Stimulated activated CD4-positive, alpha-beta T cell treated with anti-CD3 and anti-CD28 coated beads, Interleukin-2, amount 100 ng/mL, for 24 hours (primary cell): ENCODE data around the gene SEL1L.
A peak's percentile ranks its signal among the peaks of the same experiment; 100 is the strongest.
"Not testable (repeated sequence)": the region's sequence is repeated elsewhere in the genome, so short reads cannot be mapped to it uniquely, and the experiment has no call there.

ENCODE experiments used
- DNase-seq, 2 donors: peaks; one replicate each; pipeline ENCODE4 v3.0.0-alpha.2; 2020

SEL1L gene

DNA sequence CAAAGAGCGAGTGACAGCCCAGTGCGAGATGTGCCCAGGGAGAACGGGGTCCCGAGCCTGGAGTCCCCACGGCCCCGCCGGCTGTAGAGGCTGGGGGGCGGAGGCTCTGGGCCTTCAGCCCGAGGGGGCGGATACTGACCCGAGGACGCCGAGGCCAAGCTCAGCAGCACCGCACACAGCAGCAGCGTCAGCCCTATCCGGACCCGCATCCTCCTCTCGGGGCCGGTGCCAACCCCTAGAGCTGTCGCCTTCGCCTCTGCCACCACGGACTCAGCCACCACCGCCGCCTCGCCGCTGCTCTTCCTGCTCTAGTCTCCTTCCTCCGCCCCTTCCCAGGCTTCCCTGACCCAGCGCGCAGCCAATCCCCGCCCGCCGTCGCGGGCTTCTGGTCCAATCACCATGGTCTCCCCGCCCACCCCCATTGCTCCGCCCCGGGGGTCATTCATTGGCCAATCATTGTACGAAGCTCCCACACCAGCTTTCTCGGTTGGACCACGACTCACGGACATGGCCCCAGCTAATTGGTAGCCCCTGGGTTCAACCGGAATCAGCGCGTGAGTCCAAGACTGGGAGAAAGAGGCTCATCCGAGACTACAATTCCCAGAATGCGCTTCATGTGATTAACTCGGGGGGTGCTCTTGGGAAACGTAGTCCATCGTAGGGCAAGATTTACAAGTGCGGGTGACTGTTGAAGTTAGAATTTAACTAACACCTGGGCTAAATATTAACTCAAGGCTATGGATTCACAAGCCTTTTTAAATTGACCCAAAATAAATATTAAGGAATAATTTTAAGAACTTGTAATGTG is at the start of gene SEL1L:
Gene SEL1L, minus strand, starts transcription at position 318 of the 808 bp plus-strand sequence. Its CDS starts 109 bp downstream, at position 209.
- peak; percentile 99 to 100 for DNase-seq

DNA sequence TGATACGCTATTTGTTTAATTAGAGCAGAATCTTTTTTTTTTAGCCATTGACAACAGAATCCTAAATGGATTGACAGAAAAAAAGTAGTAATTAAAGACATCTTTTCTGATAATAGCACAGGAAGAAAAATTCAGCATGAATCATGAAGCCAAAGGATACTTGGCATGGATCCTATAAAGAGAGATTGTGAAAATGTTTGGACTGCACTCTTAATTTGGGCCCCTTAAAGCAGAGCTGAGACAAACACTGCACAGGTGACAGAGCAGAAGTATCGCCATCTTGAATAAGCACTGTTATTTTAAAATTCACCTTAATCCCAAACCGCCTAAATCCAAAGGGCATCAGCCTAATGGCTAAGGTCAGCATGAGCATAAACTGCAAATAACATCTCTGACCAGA is 48.8 kb upstream of the SEL1L start:
- DNase-seq: no peak

DNA sequence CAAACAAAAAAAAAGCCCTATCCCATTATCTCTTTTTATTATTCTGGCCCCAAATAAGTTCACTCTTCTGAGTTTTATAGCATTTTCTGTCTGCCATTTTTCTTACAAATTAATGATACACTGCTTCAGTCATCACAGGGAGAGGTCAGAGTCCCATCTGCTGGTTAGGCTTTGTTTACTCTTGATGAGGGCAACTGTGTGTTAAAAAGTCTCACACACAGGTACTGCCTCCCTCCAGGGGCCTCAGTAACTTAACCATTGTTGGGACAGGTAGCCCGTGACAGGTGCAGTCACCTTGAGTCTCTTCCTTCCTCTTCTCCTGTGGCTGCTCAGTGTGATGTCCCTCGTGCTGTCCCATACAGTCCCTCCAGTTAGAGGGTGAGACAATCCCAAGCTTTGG is 45.5 kb upstream of the SEL1L start:
- no peak for DNase-seq

DNA sequence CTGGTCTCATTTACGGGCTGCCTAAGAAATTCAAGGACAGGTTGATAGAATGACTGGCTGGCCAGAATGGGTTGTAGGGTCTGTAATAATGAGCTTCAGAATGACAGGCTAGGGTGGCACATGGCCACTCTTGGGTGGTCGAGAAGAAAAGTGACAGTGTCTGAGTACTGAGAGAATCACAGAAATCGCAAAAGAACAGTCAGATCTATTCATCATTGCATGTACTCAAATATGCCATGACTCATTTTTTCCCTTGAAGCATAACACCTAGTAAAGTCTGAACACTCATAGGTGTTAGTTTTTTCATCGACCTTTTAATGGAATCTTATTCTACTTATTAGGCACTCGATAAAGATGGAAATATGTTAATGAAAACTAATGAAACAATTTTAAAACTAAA is 37.8 kb upstream of the SEL1L start:
- no peak for DNase-seq

DNA sequence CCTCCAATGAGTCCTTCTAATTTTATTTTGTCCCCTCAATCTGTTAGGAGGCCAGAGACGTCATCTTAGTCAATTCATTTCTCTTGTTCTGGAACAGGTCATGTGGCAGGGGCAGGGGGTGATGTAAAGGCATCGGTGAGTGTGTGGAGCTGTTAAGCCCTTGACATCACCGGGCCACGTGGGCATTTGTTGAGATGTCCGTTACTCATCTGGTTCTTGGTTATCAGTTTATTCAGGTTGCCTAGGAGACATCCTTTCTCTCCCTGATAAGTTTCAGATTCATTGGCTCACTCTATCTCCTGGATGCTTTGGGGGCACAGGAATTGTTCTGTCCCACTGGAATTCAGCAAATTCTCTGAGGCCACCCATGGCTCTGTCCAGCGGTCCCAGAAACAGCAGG is 33.6 kb upstream of the SEL1L start:
- DNase-seq: no peak

DNA sequence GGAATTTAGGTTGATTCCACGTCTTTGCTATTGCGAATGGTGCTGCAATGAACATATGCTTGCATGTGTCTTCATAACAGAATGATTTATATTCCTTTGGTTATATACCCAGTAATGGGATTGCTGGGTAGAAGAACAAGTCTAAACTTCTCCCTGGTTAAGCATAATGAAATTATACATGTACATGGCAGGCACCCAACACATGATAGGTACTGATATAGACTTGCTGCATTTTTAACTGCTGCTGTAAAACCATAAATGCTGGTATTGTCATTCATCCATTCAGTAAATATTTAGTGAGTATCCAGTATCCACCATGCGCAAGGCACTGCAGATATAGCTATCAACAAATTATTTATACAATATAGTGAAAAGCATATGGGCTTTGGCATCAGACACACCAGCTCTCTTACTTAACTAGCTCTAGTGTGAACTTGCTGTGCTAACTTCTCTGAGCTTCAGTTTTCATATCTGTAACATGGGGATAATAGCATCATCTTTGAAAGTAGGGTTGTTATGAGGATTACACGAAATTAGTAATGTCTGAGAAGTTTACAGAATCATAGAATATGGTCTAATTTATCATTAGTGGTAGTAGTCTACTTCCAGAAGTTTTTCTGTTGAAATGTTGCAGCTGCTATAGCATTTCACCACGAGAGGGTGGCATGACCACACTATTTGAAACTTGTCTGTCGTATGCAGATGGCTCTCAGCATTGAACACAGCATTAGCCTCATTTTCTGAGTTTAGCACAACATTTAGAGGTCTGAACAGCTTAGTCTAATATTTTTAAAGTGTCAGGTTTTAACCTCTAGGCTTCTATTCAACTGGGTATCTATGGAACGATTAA is 32.0 kb upstream of the SEL1L start:
- peak in 1 of 2 donors; percentile 10 for DNase-seq

DNA sequence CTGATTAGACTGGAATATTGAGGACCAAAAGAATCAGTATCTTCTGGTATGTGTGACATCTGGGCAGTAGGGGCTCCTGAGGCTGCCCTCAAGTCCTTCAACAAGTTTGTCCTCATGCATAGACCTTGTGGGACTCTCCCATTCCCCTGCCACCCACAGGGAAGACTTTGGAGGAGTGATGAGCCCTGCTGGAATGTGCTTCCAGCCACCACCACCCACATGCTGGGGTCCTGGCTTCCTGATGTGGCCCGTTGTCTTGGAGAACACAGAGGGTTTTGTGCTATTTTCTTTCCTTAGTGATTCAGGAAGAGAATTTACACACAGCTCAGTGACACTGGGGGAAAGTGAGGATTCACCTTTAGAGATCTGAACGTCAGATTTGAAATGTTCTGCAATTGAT is 29.2 kb upstream of the SEL1L start:
- DNase-seq: no peak

DNA sequence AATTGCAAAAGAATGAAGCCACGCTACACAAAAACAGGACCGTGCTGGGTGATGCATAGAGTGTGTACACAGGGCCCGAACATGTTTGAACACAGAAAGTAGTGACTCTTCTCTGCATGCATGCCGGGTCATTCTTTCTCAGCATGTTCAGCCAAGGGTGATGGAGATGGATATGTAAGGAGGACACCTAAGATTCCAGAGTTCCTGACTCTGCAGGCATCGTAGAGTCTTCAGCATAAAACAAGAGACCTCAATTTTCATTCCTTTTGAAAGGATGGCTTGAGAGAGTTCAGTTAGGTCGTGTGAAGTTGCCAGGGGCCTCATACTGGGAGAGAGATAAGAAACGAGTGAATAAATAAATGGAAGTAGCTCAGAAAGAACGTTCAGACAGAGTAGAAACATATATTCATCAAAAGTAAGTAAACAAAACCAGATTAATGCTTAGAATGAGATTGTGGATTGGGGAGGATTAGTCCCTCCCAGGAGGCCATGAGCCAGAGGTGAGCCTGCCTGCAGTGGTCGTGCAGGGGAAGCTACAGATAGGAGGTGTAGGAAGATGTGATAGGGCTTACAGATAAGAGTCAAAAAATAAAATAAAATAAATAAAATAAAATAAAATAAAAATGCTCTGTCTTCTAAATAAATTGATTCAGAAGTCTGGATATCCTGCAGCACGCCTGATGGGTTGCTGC is 27.6 kb upstream of the SEL1L start:
- no peak for DNase-seq

DNA sequence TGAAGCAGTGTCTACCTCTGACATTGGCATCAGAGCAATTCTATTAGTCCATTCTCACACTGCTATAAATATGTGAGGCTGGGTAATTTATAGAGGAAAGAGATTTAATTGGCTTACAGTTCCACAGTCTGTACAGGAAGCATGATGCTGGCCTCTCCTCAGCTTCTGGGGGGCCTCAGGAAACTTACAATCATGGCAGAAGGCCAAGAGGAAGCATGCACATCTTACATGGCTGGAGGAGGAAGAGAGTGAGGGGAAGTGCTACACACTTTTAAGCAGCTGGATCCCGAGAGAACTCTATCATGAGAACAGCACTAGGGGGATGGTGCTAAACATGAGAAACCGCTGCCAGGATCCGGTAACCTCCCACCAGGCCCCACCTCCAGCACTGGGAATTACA is 25.7 kb upstream of the SEL1L start:
- no peak for DNase-seq

DNA sequence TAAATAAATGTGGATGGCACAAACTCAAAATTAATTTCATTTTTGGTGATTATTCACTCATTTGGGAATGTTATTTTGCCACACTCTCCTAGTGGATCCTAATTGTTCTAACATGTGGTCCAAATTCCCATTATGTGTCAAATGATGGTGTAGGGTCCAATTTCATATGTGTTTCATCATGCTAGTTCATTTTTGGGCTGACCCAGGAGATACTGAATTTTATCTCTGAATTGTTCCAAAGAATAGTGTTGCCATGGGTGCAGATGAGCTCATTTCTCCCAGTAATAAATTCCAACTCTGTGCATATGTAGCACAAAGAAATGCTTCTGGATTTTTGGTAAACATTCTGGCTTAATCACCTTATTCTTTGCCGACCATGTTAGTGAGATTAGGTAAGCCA is 23.5 kb upstream of the SEL1L start:
- DNase-seq: no peak

DNA sequence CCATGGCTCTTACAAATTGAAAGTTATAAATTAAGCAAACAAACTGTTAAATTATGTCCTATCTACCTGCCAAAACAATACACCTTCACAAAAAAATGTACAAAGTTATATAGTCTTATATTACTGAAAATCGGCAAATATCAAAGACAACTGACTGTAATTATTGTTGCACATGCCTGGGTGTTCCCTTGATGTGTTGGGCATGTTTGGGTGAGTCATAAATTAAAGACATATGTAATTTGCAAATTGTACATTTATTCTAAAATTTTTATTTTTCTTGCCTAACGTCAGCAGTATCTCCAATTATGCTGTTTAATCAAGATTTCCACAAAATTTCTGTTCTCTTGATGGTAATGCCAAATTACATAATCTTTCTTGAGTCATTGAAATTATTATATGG is 22.0 kb upstream of the SEL1L start:
- DNase-seq: no peak

DNA sequence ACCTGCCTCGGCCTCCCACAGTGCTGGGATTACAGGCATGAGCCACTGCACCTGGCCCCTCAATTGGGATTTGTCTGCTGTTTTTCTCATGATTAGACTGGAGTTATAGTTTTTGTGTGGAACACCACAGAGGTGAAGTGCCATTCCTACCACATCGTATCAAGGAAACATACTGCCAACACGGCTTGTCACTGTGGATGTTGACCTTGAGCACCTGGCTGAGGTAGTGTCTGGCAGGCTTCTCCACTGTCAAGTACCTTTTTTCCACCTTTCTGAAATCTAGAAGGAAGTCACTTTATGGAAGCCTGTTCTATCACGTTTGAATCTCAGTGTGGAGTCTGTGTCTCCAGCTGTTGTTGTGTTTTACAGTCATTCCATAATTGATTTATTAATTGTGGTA is 21.4 kb upstream of the SEL1L start:
- DNase-seq: no peak

DNA sequence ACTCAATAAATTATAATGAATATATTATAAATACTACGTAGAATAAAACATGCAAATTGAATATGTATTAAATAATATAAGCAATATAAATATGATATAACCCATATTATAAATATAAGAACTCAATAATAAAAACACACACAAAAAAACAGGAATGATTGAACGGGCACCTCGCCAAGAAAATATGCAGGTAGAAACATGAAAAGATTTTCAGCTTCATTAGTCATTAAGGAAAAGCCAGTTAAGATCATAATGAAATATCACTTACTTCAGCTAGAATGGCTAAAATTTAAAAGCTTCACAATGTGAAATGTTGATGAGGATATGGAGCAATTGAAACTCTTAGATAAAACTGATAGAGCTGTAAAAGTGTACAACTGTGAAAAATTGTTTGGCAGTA is 17.8 kb upstream of the SEL1L start:
- no peak for DNase-seq

DNA sequence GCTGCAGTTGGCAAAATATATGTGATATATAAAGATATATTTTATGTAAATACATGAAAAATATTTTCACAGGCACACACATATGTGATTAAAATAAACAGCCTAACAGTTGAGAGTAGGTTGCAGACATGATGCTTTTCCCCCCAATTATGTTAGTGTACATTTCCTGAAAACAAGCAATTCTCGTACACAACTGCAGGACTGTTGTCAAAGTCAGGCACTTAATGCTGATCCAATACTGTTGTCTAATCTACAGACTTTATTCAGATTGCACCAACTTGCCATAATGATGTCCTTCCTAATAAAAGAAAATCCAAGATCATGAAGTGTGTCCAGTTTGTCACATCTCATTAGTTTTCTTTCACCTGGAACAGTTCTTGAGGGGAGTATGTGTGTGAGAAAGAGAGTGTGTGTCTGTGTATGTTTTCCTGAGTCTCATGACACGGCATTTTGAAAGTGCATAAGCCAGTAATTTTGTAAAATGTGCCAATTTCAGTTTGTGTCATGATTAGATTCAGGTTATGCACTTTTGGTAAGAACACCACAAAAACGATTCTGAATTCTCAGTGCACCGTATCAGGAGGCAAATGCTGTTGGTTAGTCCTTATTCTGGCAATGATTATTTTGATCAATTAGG is 16.5 kb upstream of the SEL1L start:
- no peak for DNase-seq

DNA sequence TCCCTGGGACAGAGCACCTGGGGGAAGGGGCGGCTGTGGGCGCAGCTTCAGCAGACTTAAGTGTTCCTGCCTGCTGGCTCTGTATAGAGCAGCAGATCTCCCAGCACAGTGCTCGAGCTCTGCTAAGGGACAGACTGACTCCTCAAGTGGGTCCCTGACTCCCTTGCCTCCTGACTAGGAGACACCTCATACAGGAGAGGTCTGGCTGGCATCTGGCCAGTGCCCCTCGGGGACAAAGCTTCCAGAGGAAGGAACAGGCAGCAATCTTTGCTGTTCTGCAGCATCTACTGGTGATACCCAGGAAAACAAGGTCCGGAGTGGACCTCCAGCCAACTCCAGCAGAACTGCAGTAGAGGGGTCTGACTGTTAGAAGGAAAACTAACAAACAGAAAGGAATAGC is 7.6 kb upstream of the SEL1L start:
- not testable (repeated sequence) for DNase-seq

DNA sequence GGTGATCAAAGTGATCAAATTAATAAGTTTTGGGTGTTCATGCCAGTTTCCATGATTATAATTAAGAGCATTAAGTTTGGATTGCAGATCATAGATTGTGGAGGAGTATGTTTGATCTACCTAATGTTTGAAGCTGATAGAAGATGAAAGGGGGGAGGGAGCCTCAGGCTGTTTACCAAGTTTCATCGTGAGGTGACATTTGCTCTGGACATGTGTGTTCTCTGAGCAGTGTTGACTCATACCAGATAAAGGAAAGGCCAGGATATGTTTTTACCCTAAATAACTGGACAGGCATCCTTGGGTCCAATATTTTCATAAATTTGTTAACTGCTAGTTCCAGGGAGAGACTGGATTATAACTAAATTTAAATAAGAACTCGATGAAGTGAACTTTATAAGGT is 3.5 kb upstream of the SEL1L start:
- DNase-seq: no peak

DNA sequence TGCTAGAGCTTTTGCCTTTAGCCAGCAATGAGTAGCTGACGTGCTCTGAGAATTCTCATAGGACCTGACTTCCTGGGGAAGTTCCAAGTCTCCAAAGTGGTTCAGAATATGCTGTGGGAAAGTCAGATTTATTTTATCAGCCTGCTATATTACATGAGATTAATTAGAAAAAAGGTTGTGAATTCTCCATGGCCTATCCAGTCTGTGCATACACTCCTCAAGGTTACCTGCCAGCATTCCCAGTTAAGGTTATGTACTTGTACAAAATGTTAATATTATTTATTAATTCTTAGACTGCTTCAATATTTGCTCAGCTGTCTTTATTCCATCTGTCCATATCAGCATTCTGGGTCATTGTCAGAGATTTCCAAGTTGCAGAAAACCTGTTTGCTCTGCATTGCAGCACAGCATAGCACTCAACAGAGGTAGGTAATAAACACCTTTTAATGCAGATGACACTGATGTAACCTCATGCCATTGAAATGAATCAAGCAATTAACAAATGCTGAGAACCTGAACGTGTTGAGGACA is 2.7 kb upstream of the SEL1L start:
- DNase-seq: no peak

DNA sequence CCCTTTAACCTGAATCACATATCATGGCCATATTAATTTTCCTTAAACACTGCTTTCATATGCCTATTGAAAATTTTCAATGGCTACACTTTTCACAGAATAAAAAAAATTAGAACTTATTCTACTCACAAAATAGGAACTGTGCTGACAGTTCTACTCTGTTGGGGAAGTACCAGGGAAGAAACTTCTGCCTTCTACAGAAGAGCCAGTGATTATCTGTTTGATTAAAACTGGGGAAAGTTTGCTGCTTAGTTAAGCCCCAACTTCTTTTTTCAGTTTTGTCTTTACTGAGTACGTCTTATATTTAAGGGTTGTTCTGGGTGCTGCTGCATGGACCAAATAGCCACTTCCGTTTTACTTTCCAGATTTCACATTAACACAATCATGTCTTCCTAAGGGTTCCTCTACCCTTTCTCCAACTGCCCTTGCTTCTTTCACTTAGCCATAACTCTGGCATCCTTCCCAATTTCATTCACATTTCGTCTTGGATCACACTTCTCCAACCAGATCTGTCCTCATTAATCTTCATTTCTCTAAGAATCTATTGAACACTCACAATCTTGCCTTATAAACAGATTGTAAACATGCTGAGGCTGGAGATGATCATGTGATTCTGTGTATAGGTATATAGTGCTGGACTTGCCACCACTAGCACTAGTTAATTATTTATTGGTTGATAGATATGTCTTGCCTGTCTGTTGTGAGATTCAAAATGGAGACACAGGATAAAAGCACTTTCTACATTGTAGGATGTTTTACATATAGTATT is 1.9 kb upstream of the SEL1L start:
- DNase-seq: no peak

DNA sequence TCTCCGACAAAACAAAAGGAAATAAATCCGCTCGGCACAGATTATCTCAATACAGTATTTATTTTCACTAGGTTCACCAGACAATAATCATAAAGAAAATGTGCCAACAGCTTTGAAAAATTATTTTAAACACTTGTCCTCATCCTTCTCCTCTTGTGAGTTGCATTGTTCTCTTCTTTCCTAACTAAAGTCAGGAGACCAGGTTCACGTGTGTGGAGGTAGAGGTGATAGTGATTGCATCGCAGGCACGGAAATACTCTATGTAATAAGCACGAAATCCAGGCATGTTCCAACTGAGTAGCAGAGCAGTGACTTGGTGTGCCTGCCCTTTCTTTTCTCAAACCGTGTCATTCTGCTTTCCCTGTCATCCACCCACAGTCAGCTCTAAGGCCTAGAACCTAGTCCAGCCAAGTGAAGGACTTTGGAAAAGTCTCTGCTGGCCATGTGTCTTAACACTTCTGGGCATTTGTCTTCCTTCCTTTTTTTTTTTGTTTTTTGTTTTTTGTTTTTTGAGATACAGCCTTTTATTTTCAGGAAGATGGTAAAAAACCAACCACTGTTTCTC is 939 bp upstream of the SEL1L start:
- no peak for DNase-seq

DNA sequence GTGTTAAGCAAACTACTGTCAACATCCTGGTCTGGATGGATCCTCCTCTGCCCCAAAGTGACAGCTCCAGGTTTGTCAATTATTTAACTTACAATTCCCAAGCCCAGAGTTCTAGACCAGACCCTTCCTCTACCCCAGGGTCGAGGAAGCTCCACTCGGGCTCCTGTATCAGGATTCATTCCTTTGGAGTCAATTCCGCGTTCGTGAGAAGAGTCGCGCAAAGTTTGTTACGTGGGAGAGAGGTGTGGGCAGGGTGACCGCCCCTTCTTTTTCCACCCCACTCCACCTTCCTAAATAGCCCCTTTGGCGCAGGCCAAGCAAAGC is 479 bp downstream of the SEL1L start:
- DNase-seq: no peak

DNA sequence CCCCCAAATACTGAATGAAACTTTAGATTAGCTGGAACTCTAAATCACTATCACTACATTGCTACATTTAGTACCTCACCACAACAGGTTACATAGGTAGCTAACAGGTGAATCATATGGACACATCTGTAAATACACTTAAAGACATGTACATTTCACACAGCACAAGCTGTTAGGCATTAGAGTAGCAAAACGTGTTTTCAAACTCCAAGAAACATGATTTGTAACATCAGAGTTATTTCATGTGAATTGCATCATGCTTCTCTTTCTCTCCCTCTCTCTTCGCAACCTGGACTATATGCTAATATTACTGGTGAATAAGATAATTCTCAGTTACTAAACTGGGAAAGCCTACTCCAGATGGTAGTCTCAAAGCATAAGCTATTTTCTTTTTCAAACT is 4.3 kb downstream of the SEL1L start:
- DNase-seq: no peak

DNA sequence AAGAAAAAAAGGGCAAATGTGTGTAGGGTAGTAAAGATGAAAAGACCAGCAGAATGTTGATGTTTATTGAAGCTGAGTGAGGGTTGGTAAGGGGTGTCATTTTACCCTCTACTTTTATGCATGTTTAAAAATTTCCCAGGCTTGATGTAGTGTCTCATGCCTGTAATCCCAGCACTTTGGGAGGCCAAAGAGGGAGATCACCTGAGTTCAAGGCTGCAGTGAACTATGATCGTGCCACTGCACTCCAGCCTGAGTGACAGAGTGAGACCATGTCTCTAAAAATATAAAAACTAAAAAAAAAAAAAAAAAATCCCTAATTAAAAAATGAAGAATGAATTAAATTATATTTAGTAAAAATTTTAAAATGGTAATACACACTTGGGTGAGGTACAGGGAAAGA is 8.5 kb downstream of the SEL1L start:
- DNase-seq: no peak
